Smooth muscle cell of the brain vasculature (primary cell): ENCODE measurements around the gene CCNY.
"Not testable (repeated sequence)": the region's sequence is repeated elsewhere in the genome, so short reads cannot be mapped to it uniquely, and the experiment has no call there.

Experiments used
- DNase-seq: peaks from one replicate; pipeline ENCODE4 v3.0.0-alpha.2; 2012; ENCODE audit warnings: low read depth, low spot score

Gene CCNY

GRCh38 chr10:35404077-35404476, 67.8 kb downstream of the CCNY start:
- DNase-seq: not testable (repeated sequence)

- not testable (repeated sequence) for DNase-seq
These were observed 69.8 kb downstream of the CCNY start for GRCh38 chr10:35406003-35406630.

GRCh38 chr10:35407696-35408095, 71.4 kb downstream of the CCNY start:
- not testable (repeated sequence) for DNase-seq

GRCh38 chr10:35409094-35409582, 72.8 kb downstream of the CCNY start:
- peak; percentile 47 for DNase-seq

- DNase-seq: no peak
These were observed 73.5 kb downstream of the CCNY start for GRCh38 chr10:35409808-35410207.

- DNase-seq: no peak
These were observed 75.9 kb downstream of the CCNY start for GRCh38 chr10:35412003-35412723.

DNA sequence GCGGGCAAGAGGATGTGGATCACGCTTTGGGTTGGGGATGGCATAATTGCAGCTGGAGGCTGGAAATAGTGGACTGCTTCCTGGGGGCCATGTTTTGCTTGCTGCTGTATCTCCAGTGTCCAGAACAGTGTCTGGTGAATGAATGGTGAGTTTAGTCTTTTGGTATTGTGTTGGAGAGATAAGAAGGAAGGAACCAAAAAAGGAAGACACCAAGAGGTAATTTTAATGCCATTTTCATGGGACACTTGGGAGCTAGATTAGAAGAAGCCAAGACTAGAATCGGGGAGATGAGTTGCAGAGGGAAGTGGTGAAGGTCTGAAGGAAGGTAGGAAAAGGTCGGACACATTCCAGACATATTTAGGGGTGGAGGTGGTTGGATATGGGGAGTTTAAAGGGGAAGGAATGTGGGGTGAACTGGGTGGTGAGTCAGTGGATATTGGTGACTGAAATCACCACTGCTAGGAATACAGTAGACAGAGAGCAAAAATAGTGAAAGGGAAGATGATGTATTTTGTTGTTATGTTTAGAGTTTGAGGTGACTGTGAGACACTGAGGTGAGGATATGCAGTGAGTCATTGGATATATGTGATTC, 76.7 kb downstream of the CCNY start:
- DNase-seq: no peak

GRCh38 chr10:35413985-35414861, 77.9 kb downstream of the CCNY start:
- no peak for DNase-seq

- DNase-seq: no peak
These were observed 79.2 kb downstream of the CCNY start for GRCh38 chr10:35415505-35415904.

GRCh38 chr10:35416619-35417312, 80.5 kb downstream of the CCNY start:
- DNase-seq: no peak

DNA sequence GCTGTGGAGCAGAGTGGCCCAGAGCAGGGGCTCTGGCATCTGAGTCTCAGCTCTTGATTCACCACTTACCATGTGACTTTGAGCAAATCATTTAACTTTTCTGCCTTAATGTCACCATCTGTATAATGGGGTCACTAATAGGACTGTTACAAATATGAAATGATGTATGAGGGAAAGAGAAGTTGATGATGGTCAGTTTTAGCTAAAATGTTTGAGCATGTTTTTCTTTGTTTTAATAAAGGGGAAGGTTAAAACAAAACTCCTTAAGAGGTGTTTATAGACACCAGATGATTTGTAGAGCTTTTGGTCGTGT, 81.0 kb downstream of the CCNY start:
- no peak for DNase-seq

- no peak for DNase-seq
These were observed 81.5 kb downstream of the CCNY start for GRCh38 chr10:35417795-35418194.

DNA sequence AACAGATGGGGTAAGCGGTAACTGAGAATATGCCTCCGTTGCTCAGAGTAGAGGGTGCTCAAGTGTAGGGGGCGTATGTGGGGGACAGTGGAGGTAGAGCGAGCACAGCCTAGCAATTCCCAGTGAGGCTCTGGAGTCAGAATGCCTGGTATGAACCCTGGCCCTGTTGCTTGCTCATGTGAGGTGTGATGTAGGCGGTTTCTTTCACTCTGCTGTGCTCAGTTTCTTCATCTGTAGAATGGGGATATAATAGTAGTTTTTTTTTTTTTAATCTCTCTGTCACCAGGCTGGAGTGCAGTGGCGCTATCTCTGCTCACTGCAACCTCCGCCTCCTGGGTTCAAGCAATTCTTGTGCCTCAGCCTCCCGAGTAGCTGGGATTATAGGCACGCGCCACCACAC, 82.3 kb downstream of the CCNY start:
- DNase-seq: not testable (repeated sequence)

GRCh38 chr10:35420044-35420443, 83.7 kb downstream of the CCNY start:
- no peak for DNase-seq

DNA sequence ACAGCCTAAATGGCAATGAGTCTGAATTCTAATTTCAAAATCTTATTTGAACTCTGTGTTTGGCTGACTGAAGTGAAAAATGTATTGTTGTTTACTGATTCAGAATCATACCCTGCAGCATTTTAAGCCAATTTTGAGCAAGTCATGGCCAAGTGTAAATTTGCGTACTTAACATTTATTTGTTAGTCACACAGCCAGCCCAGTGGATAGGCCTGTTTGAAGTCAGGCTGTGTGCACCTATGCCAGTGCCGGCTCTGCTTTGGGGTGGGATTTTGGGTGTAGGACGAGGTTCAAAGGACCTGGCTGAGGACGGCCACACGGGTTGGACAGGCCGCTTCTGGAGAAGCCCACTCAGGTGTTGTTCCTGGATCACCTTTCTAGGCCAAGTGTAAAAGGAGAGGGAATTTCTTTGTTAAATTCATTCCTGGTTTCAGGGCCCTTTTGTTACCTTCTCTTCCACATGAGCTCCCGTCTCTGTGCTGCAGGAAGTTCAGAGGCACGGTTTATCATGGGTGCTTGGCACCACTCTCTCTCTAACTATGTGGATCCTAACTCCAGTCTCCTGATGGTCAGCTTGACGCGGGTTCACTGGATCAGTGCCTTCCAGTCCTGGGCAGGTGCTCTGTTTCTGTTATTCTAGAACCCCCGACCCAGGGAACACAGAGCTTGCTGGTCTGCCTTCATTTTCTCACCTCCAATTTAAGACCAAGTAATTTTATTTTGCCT, 84.7 kb downstream of the CCNY start:
- no peak for DNase-seq

GRCh38 chr10:35421553-35422178, 85.4 kb downstream of the CCNY start:
- DNase-seq: peak; percentile 65

DNA sequence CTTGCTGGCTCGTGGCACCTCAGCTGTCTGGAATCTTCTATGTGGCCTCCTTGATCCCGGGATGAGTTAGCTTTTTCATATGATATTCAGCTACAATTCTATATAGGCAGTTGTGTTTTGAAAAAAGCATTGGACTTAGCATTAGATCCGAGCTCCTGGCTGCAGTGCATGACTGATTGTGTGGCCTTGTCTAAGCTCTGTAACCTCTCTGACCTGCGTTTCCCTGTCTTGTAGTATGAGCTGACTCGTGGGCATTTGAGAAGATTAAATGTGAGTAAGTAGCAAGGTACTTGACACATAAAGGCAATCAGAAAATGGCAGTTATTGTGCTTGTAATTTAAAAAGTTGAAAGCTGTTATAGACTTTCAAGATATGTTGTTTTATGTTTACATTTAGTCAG, 85.9 kb downstream of the CCNY start:
- DNase-seq: no peak

DNA sequence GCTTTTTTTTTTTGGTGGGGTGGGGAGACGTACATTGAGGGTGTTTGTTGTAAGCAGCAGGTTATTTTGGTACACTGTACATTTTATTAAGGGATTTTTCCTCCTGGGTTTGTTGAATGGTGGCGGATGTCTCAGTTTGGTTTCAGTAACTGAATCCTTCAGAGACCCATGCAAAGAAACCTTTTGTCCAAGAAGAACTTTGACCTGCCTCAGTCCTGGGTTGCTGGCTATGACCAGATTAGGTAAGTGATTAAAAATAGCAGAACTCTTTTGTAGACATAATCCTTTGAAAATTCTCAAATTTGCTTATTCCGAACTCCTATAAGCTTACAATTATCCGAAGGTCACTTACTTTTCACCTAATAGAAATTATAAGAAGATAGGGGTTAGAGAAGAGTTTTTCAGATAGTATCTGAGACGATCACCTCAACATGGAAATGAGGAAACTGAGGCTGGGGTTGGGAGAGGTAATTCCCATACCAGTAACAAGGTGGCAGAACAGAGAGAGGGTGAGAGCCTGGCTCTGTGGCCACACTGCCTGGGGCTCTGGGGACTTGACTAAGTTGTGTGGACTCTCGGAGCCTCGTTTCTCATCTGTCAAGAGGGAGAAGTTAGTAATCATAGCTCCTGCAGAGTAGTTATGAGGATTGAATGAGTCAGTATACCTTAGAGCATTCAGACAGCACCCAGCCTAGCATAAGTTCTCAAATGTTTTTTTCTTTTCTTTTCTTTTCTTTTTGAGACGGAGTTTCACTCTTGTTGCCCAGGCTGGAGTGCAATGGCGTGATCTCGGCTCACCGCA, 87.4 kb downstream of the CCNY start:
- DNase-seq: no peak

DNA sequence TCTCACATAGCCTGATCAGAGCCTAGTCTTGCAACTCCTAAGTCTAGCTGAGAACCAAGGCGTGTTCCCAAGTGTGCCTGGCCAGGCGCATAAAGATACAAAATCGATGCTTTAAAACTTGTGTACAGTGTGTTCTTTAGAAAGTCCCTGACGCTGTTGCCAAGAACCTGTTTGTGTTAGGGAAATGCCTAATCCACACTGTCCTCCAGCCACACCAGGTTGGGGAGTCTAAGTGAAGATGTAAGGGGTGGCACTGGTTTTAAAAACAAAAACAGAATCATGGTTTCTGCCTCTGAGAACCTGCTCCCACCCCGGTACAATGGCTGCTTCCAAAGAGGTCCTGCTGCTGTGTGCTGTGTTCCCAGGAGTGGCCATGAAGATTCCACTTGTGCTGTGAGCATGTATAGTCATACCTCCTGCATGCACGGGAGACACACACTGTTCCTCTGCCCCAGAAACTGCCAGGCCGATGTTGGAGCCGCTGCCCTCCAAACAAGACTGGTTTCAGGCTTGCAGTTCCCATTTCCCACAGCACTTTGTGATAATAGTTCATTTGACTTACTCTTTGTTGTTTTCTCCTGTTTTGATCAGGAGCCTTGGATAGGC, 88.5 kb downstream of the CCNY start:
- DNase-seq: no peak
